GM12864 (cell line): ENCODE results near the gene DCDC1.
A peak's percentile ranks its signal among the peaks of the same experiment; 100 is the strongest.

Experiments
- DNase-seq: peaks from one replicate; pipeline ENCODE4 v3.0.0-alpha.2; 2011; ENCODE audit warnings: low read depth
- H3K4me3 ChIP-seq: 2 replicates; pipeline ENCODE4 v1.5.1; 2011; ENCODE audit warnings: mild to moderate bottlenecking, low read depth, low read length, control low read depth
- TF ChIP-seq, protein P1 (sequence below): IDR thresholded peaks from 2 replicates; pipeline ENCODE4 v1.5.1; 2011; ENCODE audit warnings: low read depth, mild to moderate bottlenecking, moderate library complexity, low read length, control low read depth, inconsistent platforms; ENCODE audit errors: missing control alignments

The DCDC1 gene

DNA sequence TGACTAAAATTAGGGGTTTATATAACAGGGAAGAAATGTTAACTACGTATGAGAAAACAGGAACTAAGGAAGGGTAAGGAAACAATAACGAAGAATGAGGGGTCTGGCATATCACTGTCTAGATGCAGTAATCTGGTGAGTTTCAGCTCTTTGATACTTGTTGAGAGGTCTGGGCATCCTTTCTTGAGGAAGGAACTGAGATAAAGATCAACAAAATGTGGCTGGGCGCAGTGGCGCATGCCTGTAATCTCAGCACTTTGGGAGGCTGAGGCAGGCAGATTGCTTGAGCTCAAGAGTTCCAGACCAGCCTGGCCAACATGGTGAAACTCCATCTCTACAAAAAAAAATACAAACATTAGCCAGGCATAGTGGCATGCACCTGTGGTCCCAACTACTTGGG lies 2.7 kb downstream of the DCDC1 start:
- DNase-seq = no peak
- H3K4me3 ChIP-seq = no peak overlapping the region
- TF ChIP-seq, protein P1, sequence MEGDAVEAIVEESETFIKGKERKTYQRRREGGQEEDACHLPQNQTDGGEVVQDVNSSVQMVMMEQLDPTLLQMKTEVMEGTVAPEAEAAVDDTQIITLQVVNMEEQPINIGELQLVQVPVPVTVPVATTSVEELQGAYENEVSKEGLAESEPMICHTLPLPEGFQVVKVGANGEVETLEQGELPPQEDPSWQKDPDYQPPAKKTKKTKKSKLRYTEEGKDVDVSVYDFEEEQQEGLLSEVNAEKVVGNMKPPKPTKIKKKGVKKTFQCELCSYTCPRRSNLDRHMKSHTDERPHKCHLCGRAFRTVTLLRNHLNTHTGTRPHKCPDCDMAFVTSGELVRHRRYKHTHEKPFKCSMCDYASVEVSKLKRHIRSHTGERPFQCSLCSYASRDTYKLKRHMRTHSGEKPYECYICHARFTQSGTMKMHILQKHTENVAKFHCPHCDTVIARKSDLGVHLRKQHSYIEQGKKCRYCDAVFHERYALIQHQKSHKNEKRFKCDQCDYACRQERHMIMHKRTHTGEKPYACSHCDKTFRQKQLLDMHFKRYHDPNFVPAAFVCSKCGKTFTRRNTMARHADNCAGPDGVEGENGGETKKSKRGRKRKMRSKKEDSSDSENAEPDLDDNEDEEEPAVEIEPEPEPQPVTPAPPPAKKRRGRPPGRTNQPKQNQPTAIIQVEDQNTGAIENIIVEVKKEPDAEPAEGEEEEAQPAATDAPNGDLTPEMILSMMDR = no peak

DNA sequence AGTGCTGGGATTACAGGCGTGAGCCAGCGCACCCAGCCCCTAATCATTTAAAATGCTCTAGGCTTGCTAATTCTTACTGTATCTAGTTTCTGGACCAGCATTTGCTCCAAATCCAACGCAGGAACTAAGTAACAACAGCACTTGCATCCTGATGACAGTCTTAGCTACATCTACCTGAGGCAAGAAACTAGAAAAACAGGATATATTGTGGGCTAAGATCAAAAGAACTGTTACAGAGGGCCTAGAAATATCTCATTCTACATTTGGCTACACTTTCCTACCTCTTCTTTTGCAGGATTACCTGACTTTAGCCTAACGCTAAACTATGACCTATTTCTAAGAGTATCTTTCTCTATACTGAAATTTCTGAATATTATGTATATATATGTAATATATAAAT lies 7.8 kb downstream of the DCDC1 start:
- DNase-seq = no peak
- H3K4me3 ChIP-seq = no peak overlapping the region
- TF ChIP-seq, protein P1 = no peak

DNA sequence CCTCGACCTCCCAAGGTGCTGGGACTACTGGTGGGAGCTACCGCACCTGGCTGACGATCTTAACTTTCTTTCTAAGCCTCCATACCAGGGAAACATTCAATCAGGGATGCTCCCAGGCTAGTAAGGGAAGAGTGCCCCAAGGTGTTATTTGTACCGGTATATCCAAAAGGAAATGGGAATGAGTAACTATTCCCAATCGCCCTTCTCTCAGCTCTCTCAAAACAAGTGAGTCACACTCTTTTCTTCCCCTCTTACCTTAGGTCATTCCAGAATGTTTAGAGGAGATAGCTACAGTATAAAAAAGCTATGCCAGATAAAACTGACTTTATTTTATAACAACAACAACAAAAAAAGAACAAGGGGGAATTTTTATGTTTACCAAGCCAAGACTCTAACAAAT lies 13.7 kb downstream of the DCDC1 start:
- TF ChIP-seq, protein P1 = no peak
- no peak overlapping the region for H3K4me3 ChIP-seq
- DNase-seq = no peak

DNA sequence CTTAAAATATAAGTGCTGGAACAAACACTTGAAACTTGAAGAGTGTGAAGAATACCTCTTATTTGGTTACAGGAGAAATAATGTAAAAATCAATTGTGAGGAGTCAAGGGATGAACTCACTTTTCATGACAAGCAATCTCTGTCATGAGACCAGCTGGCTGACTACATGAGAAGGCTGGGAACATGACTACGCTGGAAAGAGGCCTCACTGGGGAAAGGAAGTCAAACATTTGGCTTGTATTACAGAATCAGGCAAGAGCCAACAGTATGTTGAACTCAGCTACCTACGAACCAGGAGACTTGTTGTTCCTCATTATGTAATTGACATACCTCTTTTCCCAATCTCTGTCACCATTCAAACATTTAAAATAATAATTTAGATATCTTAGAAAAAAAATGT lies 14.4 kb downstream of the DCDC1 start:
- DNase-seq = no peak
- H3K4me3 ChIP-seq = no peak overlapping the region
- TF ChIP-seq, protein P1 = no peak

DNA sequence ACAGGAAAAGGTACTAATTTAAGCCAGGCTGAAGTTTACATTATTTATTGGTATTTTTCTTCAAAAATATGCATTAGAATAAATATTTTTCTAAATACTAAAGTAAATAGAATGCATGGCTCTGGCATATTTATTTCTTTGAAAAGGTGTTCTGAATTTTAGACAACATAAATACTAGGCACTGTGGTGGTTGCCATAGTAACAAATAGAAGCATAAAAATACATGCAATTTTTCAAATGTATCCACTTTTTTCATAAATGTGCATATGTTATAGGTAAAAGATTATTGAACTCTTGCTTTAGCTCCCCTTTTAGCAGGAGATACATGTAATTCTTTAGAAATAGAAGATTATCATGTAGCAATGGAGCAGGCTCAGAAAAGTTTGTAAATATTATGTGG lies 18.4 kb downstream of the DCDC1 start:
- no peak overlapping the region for H3K4me3 ChIP-seq
- TF ChIP-seq, protein P1 = no peak
- DNase-seq = no peak

DNA sequence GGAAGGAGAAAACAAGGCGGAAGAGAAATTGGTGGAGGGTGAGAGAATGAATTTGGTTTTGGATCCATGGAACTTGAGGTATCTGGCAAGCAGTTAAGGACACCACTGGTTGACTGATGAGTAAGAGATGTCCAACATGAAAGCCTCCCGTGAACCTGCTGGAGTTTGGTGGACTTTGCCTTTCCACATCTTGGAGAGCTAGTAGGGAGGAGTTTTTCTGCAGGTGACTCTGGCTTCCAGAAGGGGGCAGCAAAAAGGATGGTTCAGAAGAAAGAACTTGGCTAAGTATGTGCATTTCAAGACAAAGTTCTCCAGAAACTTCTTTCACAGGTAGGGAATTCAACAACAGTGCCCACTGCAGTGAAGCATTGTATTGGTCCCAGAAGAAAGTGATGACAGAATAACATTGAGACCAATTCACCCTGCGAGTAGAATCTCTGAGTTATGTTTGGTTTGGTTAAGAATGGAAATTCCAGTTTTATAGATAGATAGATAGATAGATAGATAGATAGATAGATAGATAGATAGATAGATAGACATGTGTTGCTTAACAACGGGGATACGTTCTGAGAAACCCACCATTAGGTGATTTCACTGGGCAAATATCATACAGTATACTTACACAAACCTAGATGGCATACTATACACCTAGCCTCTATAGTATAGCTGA lies 28.5 kb downstream of the DCDC1 start:
- no peak for DNase-seq
- TF ChIP-seq, protein P1 = peak; percentile 79
- no peak overlapping the region for H3K4me3 ChIP-seq

DNA sequence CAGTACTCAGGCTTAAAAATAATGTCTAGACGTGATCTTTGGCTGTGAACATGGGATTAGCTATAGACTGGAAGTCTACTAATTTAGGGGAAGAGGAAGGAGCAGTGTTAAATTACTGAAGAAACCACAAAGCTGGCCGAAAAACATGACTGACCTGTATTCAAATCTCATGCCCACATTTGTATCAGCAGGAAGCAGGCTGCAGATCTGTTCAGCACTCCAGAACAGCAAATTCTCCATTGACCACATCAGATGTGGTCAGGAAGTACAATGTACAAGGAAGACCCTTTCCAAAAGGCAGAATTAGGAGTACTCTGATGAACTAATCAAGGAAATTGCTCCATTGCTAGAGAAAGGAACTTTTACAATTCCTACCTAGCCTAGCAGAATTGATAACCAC lies 31.7 kb downstream of the DCDC1 start:
- no peak overlapping the region for H3K4me3 ChIP-seq
- DNase-seq = no peak
- TF ChIP-seq, protein P1 = no peak
